ENCODE results near the gene TEX52.

The TEX52 gene

GRCh38 chr12:2857021-2857431 is at the start of gene TEX52:
TSS of gene TEX52 (minus strand) at chr12:2857039. CDS start at chr12:2857026, 13 bp downstream.
- DNase-seq: no peak

GRCh38 chr12:2904260-2904659 is 47.4 kb upstream of the TEX52 start:
- no peaks in the 10 kb centered on the region for H3K27me3 ChIP-seq (replicated peaks)
- in situ Hi-C loops (cut with HindIII; ENCODE audit: low pct_ligation_motif_present, low sequenced_read_pairs): no loop called here
- DNase-seq: no peak
- TF ChIP-seq, protein P1, sequence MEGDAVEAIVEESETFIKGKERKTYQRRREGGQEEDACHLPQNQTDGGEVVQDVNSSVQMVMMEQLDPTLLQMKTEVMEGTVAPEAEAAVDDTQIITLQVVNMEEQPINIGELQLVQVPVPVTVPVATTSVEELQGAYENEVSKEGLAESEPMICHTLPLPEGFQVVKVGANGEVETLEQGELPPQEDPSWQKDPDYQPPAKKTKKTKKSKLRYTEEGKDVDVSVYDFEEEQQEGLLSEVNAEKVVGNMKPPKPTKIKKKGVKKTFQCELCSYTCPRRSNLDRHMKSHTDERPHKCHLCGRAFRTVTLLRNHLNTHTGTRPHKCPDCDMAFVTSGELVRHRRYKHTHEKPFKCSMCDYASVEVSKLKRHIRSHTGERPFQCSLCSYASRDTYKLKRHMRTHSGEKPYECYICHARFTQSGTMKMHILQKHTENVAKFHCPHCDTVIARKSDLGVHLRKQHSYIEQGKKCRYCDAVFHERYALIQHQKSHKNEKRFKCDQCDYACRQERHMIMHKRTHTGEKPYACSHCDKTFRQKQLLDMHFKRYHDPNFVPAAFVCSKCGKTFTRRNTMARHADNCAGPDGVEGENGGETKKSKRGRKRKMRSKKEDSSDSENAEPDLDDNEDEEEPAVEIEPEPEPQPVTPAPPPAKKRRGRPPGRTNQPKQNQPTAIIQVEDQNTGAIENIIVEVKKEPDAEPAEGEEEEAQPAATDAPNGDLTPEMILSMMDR (IDR thresholded peaks at IDR 0.05; ENCODE audit: low read depth, low read length, missing control alignments): no peak
- H3K4me3 ChIP-seq (ENCODE audit: low read depth, low read length): no peak overlapping the region
- H3K27ac ChIP-seq: no peak overlapping the region
- no peaks in the 10 kb centered on the region for H3K36me3 ChIP-seq (replicated peaks)

More at GRCh38 chr12:2857021-2857431, at the start of gene TEX52:
- H3K4me3 ChIP-seq (ENCODE audit: low read depth, low read length): no peak within 1 kb of the TSS
- TF ChIP-seq, protein P1 (IDR thresholded peaks at IDR 0.05; ENCODE audit: low read depth, low read length, missing control alignments): no peak
- in situ Hi-C loops (cut with HindIII; ENCODE audit: low pct_ligation_motif_present, low sequenced_read_pairs): no loop called here
- H3K36me3 ChIP-seq (replicated peaks): no peaks in the 10 kb centered on the region
- H3K27me3 ChIP-seq (replicated peaks): no peaks in the 10 kb centered on the region
- no peak within 1 kb of the TSS for H3K27ac ChIP-seq

DNA sequence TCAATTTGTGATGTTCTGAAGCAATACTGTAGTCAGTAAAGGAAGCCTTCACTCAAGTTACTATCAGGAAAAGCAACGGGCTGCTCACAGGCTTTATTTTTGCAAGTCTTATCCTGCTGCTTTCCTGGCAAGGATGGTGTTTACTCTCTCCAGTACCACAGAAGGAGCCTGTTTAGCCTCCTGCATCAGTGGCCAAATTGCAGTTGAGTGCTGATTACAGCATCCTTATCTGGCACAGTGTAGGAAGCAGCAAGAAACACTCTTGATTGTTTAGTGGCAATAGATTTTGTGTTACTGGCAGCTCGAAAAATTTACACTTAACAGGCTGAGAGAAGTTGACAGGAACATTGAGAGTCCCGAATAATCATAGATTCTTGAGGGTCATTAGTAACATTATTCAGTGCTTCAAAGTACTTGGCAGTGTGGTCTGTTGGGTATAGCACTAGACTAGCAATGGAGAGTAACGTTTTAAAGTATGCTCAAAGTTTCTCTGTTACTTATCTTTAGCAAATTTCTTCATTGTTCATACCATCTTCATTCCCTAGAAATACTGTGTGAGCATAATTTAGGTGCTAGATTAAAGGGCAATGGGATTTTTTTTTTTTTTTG is 45.5 kb upstream of the TEX52 start:
- DNase-seq: no peak
- in situ Hi-C loops (cut with HindIII; ENCODE audit: low pct_ligation_motif_present, low sequenced_read_pairs): no loop called here
- TF ChIP-seq, protein P1 (IDR thresholded peaks at IDR 0.05; ENCODE audit: low read depth, low read length, missing control alignments): no peak
- Histone ChIP-seq H3K36me3 (replicated peaks) (no peaks in the 10 kb centered on the region), H3K27ac (no peak overlapping the region), H3K27me3 (replicated peaks) (no peaks in the 10 kb centered on the region), H3K4me3 (ENCODE audit: low read depth, low read length) (no peak overlapping the region)

GRCh38 chr12:2900642-2901041 is 43.8 kb upstream of the TEX52 start:
- in situ Hi-C loops (cut with HindIII; ENCODE audit: low pct_ligation_motif_present, low sequenced_read_pairs): no loop called here

DNA sequence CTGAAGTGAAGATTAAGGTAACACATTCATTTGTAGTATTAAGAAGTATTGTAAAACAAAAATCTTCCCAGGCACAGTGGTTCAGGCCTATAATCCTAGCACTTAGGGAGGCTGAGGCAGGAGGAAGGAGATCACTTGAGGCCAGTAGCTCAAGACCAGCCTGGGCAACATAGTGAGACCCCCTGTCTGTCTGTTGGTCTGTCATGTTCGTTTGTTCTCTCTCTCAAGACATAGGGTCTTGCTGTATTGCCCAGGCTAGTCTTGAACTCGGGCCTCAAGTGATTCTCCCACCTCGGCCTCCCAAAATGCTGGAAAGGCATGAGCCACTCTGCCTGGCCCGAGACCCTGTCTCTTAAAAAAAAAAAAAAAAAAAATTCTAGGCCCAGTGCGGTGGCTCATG is 40.6 kb upstream of the TEX52 start:
- Histone ChIP-seq H3K4me3 (ENCODE audit: low read depth, low read length) (no peak overlapping the region), H3K27me3 (replicated peaks) (no peaks in the 10 kb centered on the region), H3K36me3 (replicated peaks) (no peaks in the 10 kb centered on the region), H3K27ac (no peak overlapping the region)
- TF ChIP-seq, protein P1 (IDR thresholded peaks at IDR 0.05; ENCODE audit: low read depth, low read length, missing control alignments): no peak
- DNase-seq: no peak
- in situ Hi-C loops (cut with HindIII; ENCODE audit: low pct_ligation_motif_present, low sequenced_read_pairs): no loop called here

More at GRCh38 chr12:2900642-2901041, 43.8 kb upstream of the TEX52 start:
- no peaks in the 10 kb centered on the region for H3K27me3 ChIP-seq (replicated peaks)
- no peaks in the 10 kb centered on the region for H3K36me3 ChIP-seq (replicated peaks)
- no peak for DNase-seq
- H3K4me3 ChIP-seq (ENCODE audit: low read depth, low read length): no peak overlapping the region
- TF ChIP-seq, protein P1 (IDR thresholded peaks at IDR 0.05; ENCODE audit: low read depth, low read length, missing control alignments): no peak
- H3K27ac ChIP-seq: no peak overlapping the region

DNA sequence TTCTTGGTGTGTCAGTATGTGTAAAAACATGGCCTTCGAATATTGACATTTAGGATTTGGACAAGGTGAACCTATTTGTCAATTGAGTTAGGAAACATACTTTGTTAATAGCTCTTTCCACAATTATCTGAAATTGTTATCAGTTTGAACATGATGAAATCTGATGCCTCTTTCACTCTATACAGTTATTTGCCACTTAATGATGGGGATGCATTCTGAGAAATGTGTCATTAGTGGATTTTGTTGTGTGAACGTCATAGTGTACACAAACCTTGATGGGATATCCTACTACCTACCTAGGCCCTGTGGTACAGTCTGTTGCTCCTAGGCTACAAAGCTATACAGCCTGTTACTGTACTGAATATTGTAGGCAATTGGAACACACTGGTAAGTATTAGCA is 38.7 kb upstream of the TEX52 start:
- Histone ChIP-seq H3K36me3 (replicated peaks) (no peaks in the 10 kb centered on the region), H3K4me3 (ENCODE audit: low read depth, low read length) (no peak overlapping the region), H3K27ac (no peak overlapping the region), H3K27me3 (replicated peaks) (no peaks in the 10 kb centered on the region)
- DNase-seq: no peak
- TF ChIP-seq, protein P1 (IDR thresholded peaks at IDR 0.05; ENCODE audit: low read depth, low read length, missing control alignments): no peak
- in situ Hi-C loops (cut with HindIII; ENCODE audit: low pct_ligation_motif_present, low sequenced_read_pairs): no loop called here
